Epithelial cell of esophagus (primary cell): ENCODE data around the gene KLKB1.
"Not testable (repeated sequence)": the region's sequence is repeated elsewhere in the genome, so short reads cannot be mapped to it uniquely, and the experiment has no call there.

ENCODE experiments used
- DNase-seq: peaks from one replicate; pipeline ENCODE4 v3.0.0; 2010; ENCODE audit warnings: low read depth
- H3K4me3 ChIP-seq: 2 replicates; pipeline ENCODE4 v1.5.1; 2011; ENCODE audit warnings: mild to moderate bottlenecking, low read length, control low read depth
- CTCF ChIP-seq: IDR thresholded peaks from 2 replicates; pipeline ENCODE4 v1.5.1; 2011; ENCODE audit warnings: low read depth, mild to moderate bottlenecking, low read length, control low read depth, inconsistent platforms; ENCODE audit not compliant: insufficient read depth; ENCODE audit errors: missing control alignments

KLKB1 gene

GRCh38 chr4:186265683-186266652, 38.7 kb downstream of the KLKB1 start, which contains the start of gene F11:
Gene F11 (plus strand): TSS chr4:186266189. CDS start chr4:186267137, 948 bp downstream.
- no peak for TF ChIP-seq CTCF
- H3K4me3 ChIP-seq, result no peak within 1 kb of the TSS
- no peak for DNase-seq

- no peak overlapping the region for H3K4me3 ChIP-seq
- no peak for DNase-seq
- TF ChIP-seq CTCF, result no peak
These were observed 39.6 kb downstream of the KLKB1 start for GRCh38 chr4:186266729-186267456.

- DNase-seq, result no peak
- no peak overlapping the region for H3K4me3 ChIP-seq
- TF ChIP-seq CTCF, result no peak
These were observed 43.9 kb downstream of the KLKB1 start for GRCh38 chr4:186271081-186271678.

- TF ChIP-seq CTCF, result no peak
- no peak for DNase-seq
- no peak overlapping the region for H3K4me3 ChIP-seq
These were observed 45.5 kb downstream of the KLKB1 start for GRCh38 chr4:186272699-186273391.

GRCh38 chr4:186273392-186273789, 46.1 kb downstream of the KLKB1 start:
- DNase-seq, H3K4me3 ChIP-seq: not testable (repeated sequence)

- no peak overlapping the region for H3K4me3 ChIP-seq
- TF ChIP-seq CTCF, result no peak
- DNase-seq, result no peak
These were observed 56.0 kb downstream of the KLKB1 start for GRCh38 chr4:186283311-186283710.
